T-helper 2 cell treated with Interferon-gamma antibody and Interleukin-4, amounts not matched to agents 5 μg/mL and 100 μg/mL, for 36 hours (primary cell): ENCODE results near the gene PTH1R.
A peak's percentile ranks its signal among the peaks of the same experiment; 100 is the strongest.

Experiments
- DNase-seq: peaks from one replicate; pipeline ENCODE4 v3.0.0; 2021; ENCODE audit warnings: low spot score
- H3K27ac Mint-ChIP-seq: one replicate; pipeline ENCODE4 v1.8.0; 2021; ENCODE audit warnings: mild to moderate bottlenecking, mixed read lengths
- H3K27me3 Mint-ChIP-seq: one replicate; pipeline ENCODE4 v1.8.0; 2021; ENCODE audit warnings: low read depth, mixed read lengths
- H3K36me3 Mint-ChIP-seq: one replicate; pipeline ENCODE4 v1.8.0; 2021; ENCODE audit warnings: low read depth, mixed read lengths
- H3K4me1 Mint-ChIP-seq: one replicate; pipeline ENCODE4 v1.8.0; 2021; ENCODE audit warnings: low read depth, mixed read lengths
- H3K4me3 Mint-ChIP-seq: one replicate; pipeline ENCODE4 v1.8.0; 2022; ENCODE audit warnings: mild to moderate bottlenecking, moderate library complexity, mixed read lengths
- H3K9me3 Mint-ChIP-seq: one replicate; pipeline ENCODE4 v1.8.0; 2021; ENCODE audit warnings: mixed read lengths

Gene PTH1R

GRCh38 chr3:46865031-46865507 lies 12.5 kb upstream of the PTH1R start:
- no peaks in the 10 kb centered on the region for H3K36me3 Mint-ChIP-seq
- H3K4me1 Mint-ChIP-seq = no peaks in the 10 kb centered on the region
- no peaks in the 10 kb centered on the region for H3K9me3 Mint-ChIP-seq
- no peak overlapping the region for H3K4me3 Mint-ChIP-seq
- DNase-seq = no peak
- H3K27me3 Mint-ChIP-seq = no peaks in the 10 kb centered on the region
- H3K27ac Mint-ChIP-seq = no peak overlapping the region

- no peaks in the 10 kb centered on the region for H3K36me3 Mint-ChIP-seq
- H3K4me3 Mint-ChIP-seq = no peak overlapping the region
- H3K27me3 Mint-ChIP-seq = no peaks in the 10 kb centered on the region
- DNase-seq = no peak
- H3K27ac Mint-ChIP-seq = no peak overlapping the region
- H3K9me3 Mint-ChIP-seq = no peaks in the 10 kb centered on the region
- no peaks in the 10 kb centered on the region for H3K4me1 Mint-ChIP-seq
These were observed 12.0 kb upstream of the PTH1R start for GRCh38 chr3:46865546-46865945.

DNA sequence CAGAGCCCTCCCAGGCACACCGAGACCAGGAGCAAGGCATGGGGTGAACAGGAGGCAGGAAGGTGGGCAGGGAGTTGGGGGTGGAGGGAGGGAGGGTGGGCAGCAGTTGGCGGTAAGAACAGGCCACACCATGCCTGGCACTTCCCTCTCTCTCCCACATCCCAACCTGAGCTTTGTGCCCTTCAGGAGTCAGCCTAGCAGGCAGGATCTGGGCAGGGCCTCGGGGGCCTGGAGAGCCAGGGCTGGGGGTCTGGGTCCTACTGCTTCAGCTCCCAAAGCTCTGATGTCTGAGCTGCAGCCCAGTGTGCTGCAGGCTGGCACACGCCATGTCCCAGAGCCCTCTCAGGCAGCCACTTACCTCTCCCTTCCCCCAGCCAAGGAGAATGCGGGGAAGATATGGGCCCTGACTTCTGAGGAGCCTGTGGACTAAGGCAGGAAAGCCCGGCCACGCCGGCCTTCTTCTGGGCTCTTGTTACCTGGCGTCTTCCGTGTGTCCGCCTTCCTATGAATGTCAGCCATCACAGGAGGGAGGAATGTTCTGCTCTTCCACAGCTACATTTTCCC lies 11.4 kb upstream of the PTH1R start:
- Mint-ChIP-seq H3K4me1 (no peaks in the 10 kb centered on the region), H3K27ac (no peak overlapping the region), H3K27me3 (no peaks in the 10 kb centered on the region), H3K9me3 (no peaks in the 10 kb centered on the region), H3K4me3 (no peak overlapping the region), H3K36me3 (no peaks in the 10 kb centered on the region)
- no peak for DNase-seq

- no peaks in the 10 kb centered on the region for H3K4me1 Mint-ChIP-seq
- no peaks in the 10 kb centered on the region for H3K9me3 Mint-ChIP-seq
- no peaks in the 10 kb centered on the region for H3K36me3 Mint-ChIP-seq
- DNase-seq = peak; percentile 48
- H3K27me3 Mint-ChIP-seq = no peaks in the 10 kb centered on the region
- H3K27ac Mint-ChIP-seq = no peak overlapping the region
- no peak overlapping the region for H3K4me3 Mint-ChIP-seq
These were observed 10.6 kb upstream of the PTH1R start for GRCh38 chr3:46866720-46867549.

DNA sequence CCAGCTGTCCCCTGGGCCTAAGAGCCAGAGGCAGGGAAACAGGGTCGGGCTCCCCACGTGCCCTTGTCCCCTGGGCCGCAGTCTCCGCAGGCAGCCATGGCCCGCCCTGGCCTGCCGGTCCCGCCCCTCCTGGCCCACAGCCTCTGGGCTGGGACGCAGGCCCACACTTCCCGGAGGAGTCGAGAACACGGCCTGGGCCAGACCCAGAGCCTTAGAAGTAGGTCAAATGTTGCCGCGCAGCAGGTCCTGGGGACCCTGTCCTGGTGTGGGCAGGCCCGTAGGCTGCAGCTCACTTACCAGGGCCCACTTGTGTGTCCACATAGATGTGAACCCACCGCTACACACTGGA lies 10.0 kb upstream of the PTH1R start:
- no peak overlapping the region for H3K27ac Mint-ChIP-seq
- no peak for DNase-seq
- H3K4me3 Mint-ChIP-seq = no peak overlapping the region

GRCh38 chr3:46868287-46868686 lies 9.2 kb upstream of the PTH1R start:
- no peaks in the 10 kb centered on the region for H3K36me3 Mint-ChIP-seq
- H3K27ac Mint-ChIP-seq = no peak overlapping the region

More for the DNA sequence above, 10.0 kb upstream of the PTH1R start:
- Mint-ChIP-seq H3K4me1 (no peaks in the 10 kb centered on the region), H3K9me3 (no peaks in the 10 kb centered on the region), H3K36me3 (no peaks in the 10 kb centered on the region), H3K27me3 (no peaks in the 10 kb centered on the region)

GRCh38 chr3:46868948-46869347 lies 8.6 kb upstream of the PTH1R start:
- H3K4me3 Mint-ChIP-seq = no peak overlapping the region
- no peak for DNase-seq
- H3K36me3 Mint-ChIP-seq = no peaks in the 10 kb centered on the region
- H3K4me1 Mint-ChIP-seq = no peaks in the 10 kb centered on the region
- H3K27me3 Mint-ChIP-seq = peaks cover 4% of the 10 kb centered on the region
- no peaks in the 10 kb centered on the region for H3K9me3 Mint-ChIP-seq
- no peak overlapping the region for H3K27ac Mint-ChIP-seq

More at GRCh38 chr3:46868287-46868686, 9.2 kb upstream of the PTH1R start:
- Mint-ChIP-seq H3K9me3 (no peaks in the 10 kb centered on the region), H3K4me1 (no peaks in the 10 kb centered on the region), H3K4me3 (no peak overlapping the region), H3K27me3 (peaks cover 4% of the 10 kb centered on the region)
- DNase-seq = no peak

DNA sequence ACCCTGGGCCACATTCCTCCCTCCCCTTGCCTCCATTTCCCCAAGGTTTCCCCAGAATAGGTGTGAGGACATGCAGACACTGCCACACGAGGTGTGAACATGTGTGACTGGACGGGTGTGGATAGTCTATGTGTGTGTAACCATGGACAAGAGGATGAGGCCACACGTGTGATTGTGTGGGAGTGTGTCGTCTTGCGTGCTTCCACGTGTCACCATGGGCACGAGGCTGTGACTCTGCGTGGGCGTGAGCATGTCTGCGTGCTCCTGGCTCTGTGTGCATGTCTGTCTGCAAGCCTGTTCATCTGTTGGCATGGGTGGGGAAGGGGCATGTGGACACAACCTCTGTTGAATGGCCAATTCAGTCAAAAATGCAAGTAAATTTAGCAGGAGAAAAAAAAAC lies 8.1 kb upstream of the PTH1R start:
- H3K27ac Mint-ChIP-seq = no peak overlapping the region
- H3K27me3 Mint-ChIP-seq = peaks cover 8% of the 10 kb centered on the region
- H3K4me1 Mint-ChIP-seq = peaks cover 5% of the 10 kb centered on the region
- DNase-seq = no peak
- H3K36me3 Mint-ChIP-seq = no peaks in the 10 kb centered on the region
- H3K4me3 Mint-ChIP-seq = no peak overlapping the region
- no peaks in the 10 kb centered on the region for H3K9me3 Mint-ChIP-seq

- Mint-ChIP-seq H3K27ac (no peak overlapping the region), H3K4me1 (peaks cover 5% of the 10 kb centered on the region), H3K9me3 (no peaks in the 10 kb centered on the region), H3K36me3 (no peaks in the 10 kb centered on the region), H3K4me3 (no peak overlapping the region), H3K27me3 (peaks cover 9% of the 10 kb centered on the region)
- no peak for DNase-seq
These were observed 6.9 kb upstream of the PTH1R start for GRCh38 chr3:46870651-46871050.

DNA sequence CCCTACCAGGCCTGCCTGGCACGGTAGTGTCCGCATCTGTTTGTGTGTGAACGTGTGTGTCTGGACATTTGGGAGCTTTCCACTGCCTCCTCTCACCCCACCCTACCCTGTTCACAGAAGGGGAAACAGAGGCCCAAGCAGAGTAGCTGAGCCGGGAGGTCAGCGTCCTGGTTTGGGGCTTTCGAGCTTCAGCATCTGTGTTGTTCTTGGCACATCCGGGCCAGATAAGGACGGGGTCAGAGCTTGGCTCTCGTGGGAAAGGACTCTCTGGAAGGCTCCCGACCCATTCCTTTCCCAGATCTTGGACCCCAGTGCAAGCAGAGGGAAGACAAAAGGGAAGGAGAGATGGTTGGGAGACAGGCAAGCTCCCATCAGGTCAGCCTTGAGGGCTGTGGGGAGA lies 6.3 kb upstream of the PTH1R start:
- no peaks in the 10 kb centered on the region for H3K9me3 Mint-ChIP-seq
- H3K27ac Mint-ChIP-seq = no peak overlapping the region
- no peak overlapping the region for H3K4me3 Mint-ChIP-seq
- peaks cover 5% of the 10 kb centered on the region for H3K4me1 Mint-ChIP-seq
- DNase-seq = no peak
- H3K36me3 Mint-ChIP-seq = no peaks in the 10 kb centered on the region
- peaks cover 9% of the 10 kb centered on the region for H3K27me3 Mint-ChIP-seq

DNA sequence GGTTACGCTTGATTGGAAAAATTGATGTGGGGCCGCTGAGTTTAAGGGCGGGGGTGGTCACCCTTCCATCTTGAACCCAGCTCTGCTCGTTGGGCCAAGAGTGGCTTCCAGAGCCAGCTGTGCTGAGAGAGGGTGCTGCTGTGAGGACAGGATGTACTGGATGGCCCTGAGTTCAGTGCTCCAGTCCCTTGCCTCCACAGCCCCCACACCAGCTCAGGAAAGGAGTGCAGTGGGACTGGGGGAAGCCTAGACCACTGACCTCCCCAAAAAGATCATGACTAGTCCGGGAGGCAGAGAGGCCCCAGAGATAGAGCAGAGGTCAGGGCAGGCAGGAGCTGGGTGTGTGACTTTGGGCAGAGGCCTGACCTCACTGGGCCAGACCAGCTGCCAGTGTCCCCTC lies 4.0 kb upstream of the PTH1R start:
- H3K9me3 Mint-ChIP-seq = no peaks in the 10 kb centered on the region
- H3K4me1 Mint-ChIP-seq = peaks cover 5% of the 10 kb centered on the region
- H3K36me3 Mint-ChIP-seq = no peaks in the 10 kb centered on the region
- no peak overlapping the region for H3K4me3 Mint-ChIP-seq
- H3K27me3 Mint-ChIP-seq = peaks cover 9% of the 10 kb centered on the region
- DNase-seq = no peak
- no peak overlapping the region for H3K27ac Mint-ChIP-seq

- peaks cover 15% of the 10 kb centered on the region for H3K27me3 Mint-ChIP-seq
- no peak for DNase-seq
- H3K4me1 Mint-ChIP-seq = peaks cover 5% of the 10 kb centered on the region
- no peak overlapping the region for H3K4me3 Mint-ChIP-seq
- no peaks in the 10 kb centered on the region for H3K9me3 Mint-ChIP-seq
- H3K36me3 Mint-ChIP-seq = no peaks in the 10 kb centered on the region
- H3K27ac Mint-ChIP-seq = no peak overlapping the region
These were observed 3.1 kb upstream of the PTH1R start for GRCh38 chr3:46874430-46874829.

- Mint-ChIP-seq H3K9me3 (no peaks in the 10 kb centered on the region), H3K4me3 (no peak overlapping the region), H3K27me3 (peaks cover 27% of the 10 kb centered on the region), H3K4me1 (peaks cover 5% of the 10 kb centered on the region), H3K27ac (no peak overlapping the region), H3K36me3 (no peaks in the 10 kb centered on the region)
- DNase-seq = no peak
These were observed 2.0 kb upstream of the PTH1R start for GRCh38 chr3:46875560-46875959.

- Mint-ChIP-seq H3K36me3 (no peaks in the 10 kb centered on the region), H3K27me3 (peaks cover 35% of the 10 kb centered on the region), H3K4me3 (no peak overlapping the region), H3K4me1 (peaks cover 5% of the 10 kb centered on the region), H3K9me3 (no peaks in the 10 kb centered on the region), H3K27ac (no peak overlapping the region)
- DNase-seq = no peak
These were observed 914 bp upstream of the PTH1R start for GRCh38 chr3:46876313-46877300.
